GM12878 (cell line): ENCODE data around the gene PRKG1. TPM values are rescaled to one million over a fixed set of nuclear protein-coding genes. Genes with fewer than 3 reads are reported as not detected.

Experiments
- ATAC-seq: fragments of 200-7000 bp; cut with Tn5 transposase; 3 replicates; pipeline ENCODE4 v1.9.1; 2020; ENCODE audit warnings: mild to moderate bottlenecking, moderate library complexity
- BruUV-seq: library from RNA; stranded (reverse); fragments of 400-500 nt; replicated peaks from 2 replicates; lab custom pipeline; 2021; lab: Mats Ljungman, UMichigan
- CTCF ChIA-PET: fragments of 300-600 bp; sonication (Branson Sonifier 250); formaldehyde crosslinking; extraction: SDS; loops from one replicate; lab custom pipeline; 2021; ENCODE audit warnings: inconsistent platforms; lab: Yijun Ruan, JAX
- POLR2A ChIA-PET: fragments of 350-600 bp; formaldehyde crosslinking; extraction: SDS; loops from one replicate; lab custom pipeline; 2021; ENCODE audit warnings: inconsistent platforms; lab: Charles Lee
- RAD21 ChIA-PET: fragments of 300-600 bp; sonication (Branson Sonifier 250); formaldehyde crosslinking; loops from one replicate; lab custom pipeline; 2023; ENCODE audit warnings: antibody characterized with exemption; ENCODE audit not compliant: unreplicated experiment; lab: Charles Lee
- SMC1A ChIA-PET: fragments of 300-600 bp; sonication (Branson Sonifier 250); formaldehyde crosslinking; loops from one replicate; lab custom pipeline; 2023; ENCODE audit not compliant: unreplicated experiment, uncharacterized antibody; lab: Charles Lee
- DNase-seq: peaks from one replicate; pipeline ENCODE4 v3.0.0-alpha.2; 2011; ENCODE audit warnings: low read depth, low spot score
- FAIRE-seq: peaks from 3 replicates; lab custom pipeline; 2011; peaks lifted over from hg19 to GRCh38; lab: Jason Lieb, UNC
- H2AFZ ChIP-seq: 2 replicates; pipeline ENCODE4 v1.6.0; 2011; ENCODE audit warnings: low read depth, low read length, control low read depth; ENCODE audit not compliant: control insufficient read depth
- H3K27ac ChIP-seq: 2 replicates; pipeline ENCODE4 v1.5.1; 2011; ENCODE audit warnings: control low read depth; ENCODE audit not compliant: control insufficient read depth, insufficient read depth
- H3K27me3 ChIP-seq, 2 experiments: replicated peaks in 1 of 2; 2 replicates each; pipeline versions ENCODE4 v1.6.0 to v1.6.1; 2011; ENCODE audit warnings: low read length in 1 of 2; ENCODE audit not compliant: control insufficient read depth in 2 of 2, insufficient read depth in 2 of 2
- H3K36me3 ChIP-seq, 2 experiments: 2 replicates each; pipeline ENCODE4 v1.5.1; 2011; ENCODE audit warnings: low read length in 1 of 2; ENCODE audit not compliant: control insufficient read depth in 2 of 2, insufficient read depth in 2 of 2
- H3K4me1 ChIP-seq: 2 replicates; pipeline ENCODE4 v1.6.1; 2011; ENCODE audit warnings: mild to moderate bottlenecking, low read length, moderate library complexity, mixed read lengths; ENCODE audit not compliant: control insufficient read depth, insufficient read depth
- H3K4me2 ChIP-seq: 2 replicates; pipeline ENCODE4 v1.6.0; 2011; ENCODE audit warnings: control low read depth; ENCODE audit not compliant: control insufficient read depth, insufficient read depth
- H3K4me3 ChIP-seq: fragments of 200-600 bp; sonication (generic); 2 replicates; pipeline ENCODE4 v1.5.1; 2016
- H3K79me2 ChIP-seq: 2 replicates; pipeline ENCODE4 v1.6.0; 2011; ENCODE audit warnings: low read length; ENCODE audit not compliant: control insufficient read depth, insufficient read depth
- H3K9ac ChIP-seq: 2 replicates; pipeline ENCODE4 v1.8.0; 2011; ENCODE audit warnings: low read length, control low read depth, mixed read lengths; ENCODE audit not compliant: control insufficient read depth, insufficient read depth
- H3K9me3 ChIP-seq: replicated peaks from 3 replicates; pipeline ENCODE4 v1.5.1; 2011; ENCODE audit warnings: mild to moderate bottlenecking, low read length; ENCODE audit not compliant: control insufficient read depth, insufficient read depth
- H4K20me1 ChIP-seq: 2 replicates; pipeline ENCODE4 v1.6.0; 2011; ENCODE audit not compliant: control insufficient read depth, insufficient read depth
- CEBPB ChIP-seq, 2 experiments: fragments of 150-350 bp in 1 of 2; IDR thresholded peaks; 2 replicates each; pipeline ENCODE4 v1.6.1; 2012 to 2014; ENCODE audit warnings: low read depth in 2 of 2, low read length in 2 of 2, borderline replicate concordance in 1 of 2, inconsistent platforms in 1 of 2
- E4F1 ChIP-seq: fragments of 450-650 bp; IDR thresholded peaks from 2 replicates; pipeline ENCODE4 v1.6.1; 2018; ENCODE audit warnings: borderline replicate concordance, mild to moderate bottlenecking; ENCODE audit not compliant: partially characterized antibody
- FOS ChIP-seq: IDR thresholded peaks from 3 replicates; pipeline ENCODE4 v1.6.1; 2011; ENCODE audit warnings: borderline replicate concordance; ENCODE audit not compliant: insufficient read length; ENCODE audit errors: extremely low read depth
- IRF4 ChIP-seq: IDR thresholded peaks from 2 replicates; pipeline ENCODE4 v1.6.1; 2011; ENCODE audit warnings: low read depth, low read length
- JUNB ChIP-seq: IDR thresholded peaks from 2 replicates; pipeline ENCODE4 v1.6.1; 2016; ENCODE audit warnings: antibody characterized with exemption, mild to moderate bottlenecking
- NFXL1 ChIP-seq: fragments of 450-650 bp; IDR thresholded peaks from 2 replicates; pipeline ENCODE4 v1.6.1; 2017; ENCODE audit warnings: antibody characterized with exemption, mild to moderate bottlenecking, borderline replicate concordance
- NR2C1 ChIP-seq: fragments of 450-650 bp; IDR thresholded peaks from 2 replicates; pipeline ENCODE4 v1.6.1; 2017; ENCODE audit warnings: antibody characterized with exemption, mild to moderate bottlenecking, moderate library complexity
- POU2F2 ChIP-seq: IDR thresholded peaks from 3 replicates; pipeline ENCODE4 v1.6.1; 2011; ENCODE audit warnings: low read depth, mild to moderate bottlenecking, low read length, borderline replicate concordance
- SKIL ChIP-seq: fragments of 450-650 bp; IDR thresholded peaks from 2 replicates; pipeline ENCODE4 v1.6.1; 2017; ENCODE audit warnings: mild to moderate bottlenecking, low read depth, inconsistent platforms; ENCODE audit not compliant: poor library complexity, severe bottlenecking
- SREBF2 ChIP-seq: IDR thresholded peaks from 2 replicates; pipeline ENCODE4 v1.6.1; 2012; ENCODE audit warnings: mild to moderate bottlenecking, low read length
- TAF1 ChIP-seq: IDR thresholded peaks from 2 replicates; pipeline ENCODE4 v1.6.1; 2011; ENCODE audit warnings: mild to moderate bottlenecking, low read depth, low read length, borderline replicate concordance
- ZNF24 ChIP-seq: fragments of 450-650 bp; IDR thresholded peaks from 2 replicates; pipeline ENCODE4 v1.6.1; 2017; ENCODE audit warnings: antibody characterized with exemption, mild to moderate bottlenecking
- WGBS: methylation state at CpG from one replicate; pipeline ENCODE4 v1.1.6; 2016; ENCODE audit warnings: low lambda C conversion rate; ENCODE audit not compliant: insufficient replicate concordance, insufficient coverage; ENCODE audit errors: missing lambda C conversion rate; 5-methylcytosine and 5-hydroxymethylcytosine counted together
- in situ Hi-C: fragments of 300-500 bp; cut with MboI; formaldehyde crosslinking; loops from 9 replicates; pipeline ENCODE4 v1.14.3; 2018; ENCODE audit warnings: mixed read lengths
- intact Hi-C: fragments of 100-400 bp; cut with micrococcal nuclease; formaldehyde crosslinking; loops from one replicate; pipeline ENCODE4 v1.14.2; 2022; ENCODE audit not compliant: unreplicated experiment
- polyA plus RNA-seq, 11 experiments: library from polyadenylated mRNA; depleted of rRNA in 4 of 11; unstranded in 6 of 11; stranded (reverse) in 5 of 11; fragments of >200 nt; fragmentation: Nextera tagmentation in 4 of 11; fragmentation: Illumina TruSeq in 1 of 11; extraction: Ambion mirVana in 4 of 11; extraction: Trizol in 1 of 11; gene quantifications; 1 replicate in 1 of 11; 2 replicates in 10 of 11; pipeline versions ENCODE4 v1.2.1 to v1.2.3, GENCODE V29; 2011 to 2016; ENCODE audit warnings: inconsistent platforms in 2 of 11, missing spikeins in 2 of 11, low read depth in 1 of 11
- total RNA-seq, 4 experiments: library from RNA; depleted of rRNA in 3 of 4; stranded (reverse); fragments of >200 nt in 3 of 4; fragmentation: Illumina TruSeq in 1 of 4; extraction: Trizol in 1 of 4; gene quantifications; 2 replicates each; pipeline versions ENCODE4 v1.2.1 to v1.2.3, GENCODE V29; 2013 to 2021

PRKG1 gene
- total and polyA plus RNA-seq, 10 of the 15 experiments (the other 5 are each of a cell fraction or from before 2014, with no cell fraction given) = 0.04 to 0.05 TPM; not detected in 8

GRCh38 chr10:51124852-51125251 is 50.6 kb downstream of the PRKG1 start:
- Histone ChIP-seq H3K27me3 (no peaks in the 10 kb centered on the region), H3K4me1 (no peaks in the 10 kb centered on the region), H2AFZ (no peak overlapping the region), H3K4me3 (no peak overlapping the region), H3K36me3 (no peaks in the 10 kb centered on the region), H4K20me1 (no peaks in the 10 kb centered on the region), H3K9me3 (no peaks in the 10 kb centered on the region), H3K4me2 (no peak overlapping the region), H3K27ac (no peak overlapping the region), H3K9ac (no peak overlapping the region), H3K79me2 (no peaks in the 10 kb centered on the region)
- CTCF ChIA-PET = no interaction called here
- in situ Hi-C loops = no loop called here
- no peak for DNase-seq
- FAIRE-seq = no peak
- ATAC-seq = no peak
- POLR2A ChIA-PET = no interaction called here
- TF ChIP-seq NFXL1 (no peak), IRF4 (no peak), E4F1 (no peak), NR2C1 (no peak), POU2F2 (no peak), SKIL (no peak), SREBF2 (no peak), JUNB (no peak), FOS (no peak), CEBPB (IDR thresholded peaks at IDR 0.05; ENCODE audit: borderline replicate concordance in 1 of 2, low read depth in 2 of 2, low read length in 2 of 2) (no peak), TAF1 (no peak), ZNF24 (no peak)
- no TSS peak for BruUV-seq
- 33% methylated on average over 1 of the region's 1 CpG for WGBS
- intact Hi-C loops = no loop called here
- SMC1A ChIA-PET = no interaction called here
- RAD21 ChIA-PET = no interaction called here
